CD4-positive, alpha-beta T cell (primary cell): ENCODE measurements around the gene UBXN7. TPM values are rescaled to one million over a fixed set of nuclear protein-coding genes. Genes with fewer than 3 reads are reported as not detected.
"Not testable (repeated sequence)": the region's sequence is repeated elsewhere in the genome, so short reads cannot be mapped to it uniquely, and the experiment has no call there.

ENCODE experiments used
- ATAC-seq: fragments of 200-7000 bp; cut with Tn5 transposase; one replicate; pipeline ENCODE4 v1.10.0; 2022; ENCODE audit warnings: mild to moderate bottlenecking; ENCODE audit not compliant: poor library complexity
- CTCF ChIA-PET: fragments of 350-600 bp; sonication (Branson Sonifier 250); formaldehyde crosslinking; loops from one replicate; lab custom pipeline; 2021; ENCODE audit warnings: antibody characterized with exemption, inconsistent platforms; lab: Charles Lee
- POLR2A ChIA-PET: fragments of 350-600 bp; sonication (Branson Sonifier 250); formaldehyde crosslinking; loops from one replicate; lab custom pipeline; 2021; ENCODE audit warnings: antibody characterized with exemption, inconsistent platforms; lab: Charles Lee
- DNase-seq, 14 experiments: peaks; one replicate each; pipeline ENCODE4 v3.0.0-alpha.2; 2013 to 2020; ENCODE audit warnings: mixed read lengths in 2 of 14
- H3K27ac ChIP-seq, 2 donors: one replicate each; pipeline versions ENCODE4 v1.5.1 to v1.7.0; 2013; ENCODE audit warnings: low read length in 2 of 2, low read depth in 1 of 2, mild to moderate bottlenecking in 1 of 2
- H3K27me3 ChIP-seq, 2 experiments: 1 replicate in 1 of 2; 2 replicates in 1 of 2; pipeline versions ENCODE4 v1.6.1 to v1.7.0; 2013; ENCODE audit warnings: low read length in 2 of 2, control low read depth in 1 of 2, mild to moderate bottlenecking in 1 of 2, moderate library complexity in 1 of 2; ENCODE audit not compliant: insufficient read depth in 2 of 2, control insufficient read depth in 1 of 2
- H3K36me3 ChIP-seq: one replicate; pipeline ENCODE4 v1.6.1; 2013; ENCODE audit warnings: low read length, control low read depth; ENCODE audit not compliant: insufficient read depth
- H3K4me1 ChIP-seq: one replicate; pipeline ENCODE4 v1.6.1; 2013; ENCODE audit warnings: low read length, control low read depth; ENCODE audit not compliant: insufficient read depth
- H3K4me3 ChIP-seq: one replicate; pipeline ENCODE4 v1.5.1; 2013; ENCODE audit warnings: mild to moderate bottlenecking, low read length, moderate library complexity
- H3K9me3 ChIP-seq, 2 experiments: 1 replicate in 1 of 2; 2 replicates in 1 of 2; pipeline versions ENCODE4 v1.6.1 to v1.7.0; 2013; ENCODE audit warnings: low read length in 2 of 2, mild to moderate bottlenecking in 2 of 2, control low read depth in 1 of 2, moderate library complexity in 1 of 2; ENCODE audit not compliant: control insufficient read depth in 1 of 2, insufficient read depth in 1 of 2
- H3K27ac Mint-ChIP-seq: one replicate; pipeline ENCODE4 v1.8.0; 2020; ENCODE audit warnings: mixed read lengths
- H3K27me3 Mint-ChIP-seq: one replicate; pipeline ENCODE4 v1.8.0; 2021; ENCODE audit warnings: mixed read lengths
- H3K36me3 Mint-ChIP-seq: one replicate; pipeline ENCODE4 v1.8.0; 2021; ENCODE audit warnings: low read depth, mixed read lengths
- H3K4me1 Mint-ChIP-seq: one replicate; pipeline ENCODE4 v1.8.0; 2021; ENCODE audit warnings: low read depth, mixed read lengths
- H3K4me3 Mint-ChIP-seq: one replicate; pipeline ENCODE4 v1.8.0; 2020; ENCODE audit warnings: mild to moderate bottlenecking, mixed read lengths
- H3K9me3 Mint-ChIP-seq: one replicate; pipeline ENCODE4 v1.8.0; 2020; ENCODE audit warnings: mixed read lengths
- CTCF ChIP-seq: fragments of 200-600 bp; IDR thresholded peaks from one replicate; pipeline ENCODE4 v1.8.0; 2022; ENCODE audit warnings: antibody characterized with exemption, mild to moderate bottlenecking
- intact Hi-C, 2 experiments: fragments of 100-400 bp; cut with DNase I in 1 of 2; cut with micrococcal nuclease in 1 of 2; formaldehyde crosslinking; loops; one replicate each; pipeline versions ENCODE4 v1.15.1 to v1.9.0; 2023 to 2025; cut with DNase I, micrococcal nuclease
- total RNA-seq, 174 experiments: library from RNA in 2 of 174; stranded (reverse) in 2 of 174; gene quantifications; one replicate each; pipeline ENCODE4 v1.2.3 and lab custom pipeline; 2021 to 2026

UBXN7 gene
- total RNA-seq, 2 experiments from 2014 or later: 75.3 to 83.6 TPM

GRCh38 chr3:196423044-196423781, 9.0 kb downstream of the UBXN7 start:
- Mint-ChIP-seq H3K4me1 (peaks cover 66% of the 10 kb centered on the region), H3K36me3 (peaks cover 46% of the 10 kb centered on the region), H3K27ac (no peak overlapping the region), H3K27me3 (no peaks in the 10 kb centered on the region), H3K4me3 (no peak overlapping the region), H3K9me3 (no peaks in the 10 kb centered on the region)
- no peak for TF ChIP-seq CTCF
- no peaks in the 10 kb centered on the region for H3K9me3 ChIP-seq
- ChIA-PET POLR2A (no interaction called here), CTCF (interaction anchor here (0.6 kb wide), 1 partner anchor 622 kb away, joined by 3 read pairs; no protein-coding TSS in a partner anchor)
- H3K36me3 ChIP-seq: peaks cover 18% of the 10 kb centered on the region
- no peak for ATAC-seq
- H3K4me1 ChIP-seq: peaks cover 33% of the 10 kb centered on the region
- intact Hi-C loops: no loop called here
- H3K27ac ChIP-seq: no peak overlapping the region
- H3K4me3 ChIP-seq: no peak overlapping the region
- H3K27me3 ChIP-seq: no peaks in the 10 kb centered on the region
- DNase-seq: no peak

GRCh38 chr3:196421668-196422067, 10.6 kb downstream of the UBXN7 start:
- POLR2A ChIA-PET: not testable (repeated sequence)
- CTCF ChIA-PET: interaction anchor here (0.7 kb wide), 1 partner anchor 92 kb away, joined by 3 read pairs; no protein-coding TSS in a partner anchor

GRCh38 chr3:196419386-196419785, 12.8 kb downstream of the UBXN7 start:
- DNase-seq (no peak), ATAC-seq (no peak)
- peaks cover 21% of the 10 kb centered on the region for H3K36me3 Mint-ChIP-seq
- H3K4me3 Mint-ChIP-seq: no peak overlapping the region
- intact Hi-C loops: no loop called here
- no peak for TF ChIP-seq CTCF
- no peaks in the 10 kb centered on the region for H3K27me3 Mint-ChIP-seq
- POLR2A ChIA-PET: no interaction called here
- Histone ChIP-seq H3K27me3 (no peaks in the 10 kb centered on the region), H3K9me3 (no peaks in the 10 kb centered on the region), H3K4me3 (no peak overlapping the region), H3K27ac (no peak overlapping the region), H3K36me3 (no peaks in the 10 kb centered on the region), H3K4me1 (peaks cover 30% of the 10 kb centered on the region)
- H3K27ac Mint-ChIP-seq: no peak overlapping the region
- CTCF ChIA-PET: interaction anchor here (1.3 kb wide), 1 partner anchor 13 kb away, joined by 3 read pairs; no protein-coding TSS in a partner anchor
- H3K9me3 Mint-ChIP-seq: no peaks in the 10 kb centered on the region
- peaks cover 69% of the 10 kb centered on the region for H3K4me1 Mint-ChIP-seq

More at GRCh38 chr3:196421668-196422067, 10.6 kb downstream of the UBXN7 start:
- H3K27ac Mint-ChIP-seq, H3K4me3 Mint-ChIP-seq, H3K9me3 ChIP-seq, H3K36me3 ChIP-seq, H3K9me3 Mint-ChIP-seq, ATAC-seq, H3K27me3 Mint-ChIP-seq, H3K27ac ChIP-seq, H3K4me3 ChIP-seq, DNase-seq, intact Hi-C loops, H3K27me3 ChIP-seq: not testable (repeated sequence)
- peaks cover 33% of the 10 kb centered on the region for H3K36me3 Mint-ChIP-seq
- peaks cover 31% of the 10 kb centered on the region for H3K4me1 ChIP-seq
- peaks cover 68% of the 10 kb centered on the region for H3K4me1 Mint-ChIP-seq
